GM12801 (cell line): ENCODE measurements around the gene XRRA1.

Source experiments
- CTCF ChIP-seq: IDR thresholded peaks from one replicate; pipeline ENCODE4 v1.5.1; 2011; ENCODE audit warnings: control low read depth; ENCODE audit not compliant: insufficient read length; ENCODE audit errors: extremely low read depth

Gene XRRA1

GRCh38 chr11:74948546-74948897, 369 bp downstream of the XRRA1 start:
- TF ChIP-seq CTCF: no peak

- no peak for TF ChIP-seq CTCF
Measured at GRCh38 chr11:74942073-74942759, 6.7 kb downstream of the XRRA1 start.

- no peak for TF ChIP-seq CTCF
Measured at GRCh38 chr11:74941492-74941891, 7.4 kb downstream of the XRRA1 start.

GRCh38 chr11:74937696-74938475, 11.0 kb downstream of the XRRA1 start:
- TF ChIP-seq CTCF: no peak

- no peak for TF ChIP-seq CTCF
Measured at GRCh38 chr11:74936976-74937375, 11.9 kb downstream of the XRRA1 start.

- TF ChIP-seq CTCF: no peak
Measured at GRCh38 chr11:74936087-74936486, 12.8 kb downstream of the XRRA1 start.

- TF ChIP-seq CTCF: no peak
Measured at GRCh38 chr11:74935285-74935684, 13.6 kb downstream of the XRRA1 start.
